ENCODE data around the gene FKTN.

FKTN gene

GRCh38 chr9:105663914-105664313 lies 106.0 kb downstream of the FKTN start:
- no peaks in the 10 kb centered on the region for H3K9me3 ChIP-seq (ENCODE audit: control insufficient read depth, insufficient read depth, low read length)
- H3K4me1 ChIP-seq (ENCODE audit: control insufficient read depth, insufficient read depth, low read length), result no peaks in the 10 kb centered on the region
- no peak overlapping the region for H3K4me3 ChIP-seq (ENCODE audit: low read depth, low read length)
- peaks cover 5% of the 10 kb centered on the region for H3K27me3 ChIP-seq (ENCODE audit: control insufficient read depth, insufficient read depth, low read length)
- no peaks in the 10 kb centered on the region for H3K36me3 ChIP-seq (ENCODE audit: control insufficient read depth, insufficient read depth, low read length)
- no peak overlapping the region for H3K9ac ChIP-seq (ENCODE audit: low read depth, low read length)

DNA sequence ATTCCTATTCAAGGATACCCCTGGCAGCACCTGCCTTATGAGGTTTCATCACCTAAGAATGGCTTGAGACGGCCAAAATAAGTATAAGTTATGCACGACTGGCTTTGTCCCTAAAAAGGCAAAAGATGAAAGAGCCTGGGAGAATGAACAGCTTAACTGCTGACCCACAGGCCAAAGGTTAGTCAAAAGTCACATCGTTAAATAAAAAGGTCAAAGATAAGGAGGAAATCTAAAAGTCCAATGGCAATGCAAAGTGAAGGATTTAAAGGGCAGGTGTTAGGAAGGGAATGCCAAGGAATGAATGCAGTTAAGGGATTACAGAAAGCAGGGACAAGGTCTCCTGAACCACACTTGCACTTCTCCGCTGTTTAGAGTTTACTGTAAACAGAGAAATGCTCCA lies 109.9 kb downstream of the FKTN start:
- Histone ChIP-seq H3K9ac (ENCODE audit: low read depth, low read length) (no peak overlapping the region), H3K4me3 (ENCODE audit: low read depth, low read length) (no peak overlapping the region), H3K27me3 (ENCODE audit: control insufficient read depth, insufficient read depth, low read length) (no peaks in the 10 kb centered on the region), H3K36me3 (ENCODE audit: control insufficient read depth, insufficient read depth, low read length) (no peaks in the 10 kb centered on the region), H3K9me3 (ENCODE audit: control insufficient read depth, insufficient read depth, low read length) (no peaks in the 10 kb centered on the region), H3K4me1 (ENCODE audit: control insufficient read depth, insufficient read depth, low read length) (no peaks in the 10 kb centered on the region)

- Histone ChIP-seq H3K36me3 (ENCODE audit: control insufficient read depth, insufficient read depth, low read length) (no peaks in the 10 kb centered on the region), H3K9me3 (ENCODE audit: control insufficient read depth, insufficient read depth, low read length) (no peaks in the 10 kb centered on the region), H3K27me3 (ENCODE audit: control insufficient read depth, insufficient read depth, low read length) (no peaks in the 10 kb centered on the region), H3K9ac (ENCODE audit: low read depth, low read length) (no peak overlapping the region), H3K4me3 (ENCODE audit: low read depth, low read length) (no peak overlapping the region), H3K4me1 (ENCODE audit: control insufficient read depth, insufficient read depth, low read length) (no peaks in the 10 kb centered on the region)
Measured at GRCh38 chr9:105670315-105670714, 112.4 kb downstream of the FKTN start.

GRCh38 chr9:105670775-105671174 lies 112.8 kb downstream of the FKTN start:
- no peaks in the 10 kb centered on the region for H3K27me3 ChIP-seq (ENCODE audit: control insufficient read depth, insufficient read depth, low read length)
- H3K4me1 ChIP-seq (ENCODE audit: control insufficient read depth, insufficient read depth, low read length), result no peaks in the 10 kb centered on the region
- H3K9ac ChIP-seq (ENCODE audit: low read depth, low read length), result no peak overlapping the region
- H3K9me3 ChIP-seq (ENCODE audit: control insufficient read depth, insufficient read depth, low read length), result no peaks in the 10 kb centered on the region
- H3K4me3 ChIP-seq (ENCODE audit: low read depth, low read length), result no peak overlapping the region
- H3K36me3 ChIP-seq (ENCODE audit: control insufficient read depth, insufficient read depth, low read length), result no peaks in the 10 kb centered on the region

DNA sequence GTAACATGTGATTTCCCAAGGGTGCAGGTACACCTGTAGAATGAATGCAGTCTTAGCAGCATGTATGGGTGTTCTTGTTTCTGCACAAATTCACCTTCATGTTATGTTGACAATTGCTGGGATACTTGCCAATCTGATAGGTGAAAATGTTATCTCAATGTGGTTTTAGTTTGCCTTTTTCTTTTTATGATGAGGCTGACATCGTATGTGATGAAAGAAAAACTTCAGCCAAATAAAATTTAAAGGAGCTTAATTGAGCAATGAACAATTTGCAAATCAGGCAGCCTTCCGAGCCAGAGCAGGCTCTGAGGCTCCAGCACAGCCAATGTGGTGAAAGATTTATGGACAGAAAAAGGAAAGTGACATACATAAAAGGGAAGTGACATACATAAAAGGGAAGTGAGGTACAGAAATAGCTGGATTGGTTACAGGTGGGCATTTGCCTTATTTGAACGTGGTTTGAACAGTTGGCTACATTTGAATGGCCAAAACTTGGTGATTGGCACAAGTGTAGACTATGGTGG lies 114.8 kb downstream of the FKTN start:
- H3K9me3 ChIP-seq (ENCODE audit: control insufficient read depth, insufficient read depth, low read length), result no peaks in the 10 kb centered on the region
- H3K36me3 ChIP-seq (ENCODE audit: control insufficient read depth, insufficient read depth, low read length), result no peaks in the 10 kb centered on the region
- H3K4me1 ChIP-seq (ENCODE audit: control insufficient read depth, insufficient read depth, low read length), result no peaks in the 10 kb centered on the region
- H3K4me3 ChIP-seq (ENCODE audit: low read depth, low read length), result no peak overlapping the region
- no peaks in the 10 kb centered on the region for H3K27me3 ChIP-seq (ENCODE audit: control insufficient read depth, insufficient read depth, low read length)
- no peak overlapping the region for H3K9ac ChIP-seq (ENCODE audit: low read depth, low read length)

DNA sequence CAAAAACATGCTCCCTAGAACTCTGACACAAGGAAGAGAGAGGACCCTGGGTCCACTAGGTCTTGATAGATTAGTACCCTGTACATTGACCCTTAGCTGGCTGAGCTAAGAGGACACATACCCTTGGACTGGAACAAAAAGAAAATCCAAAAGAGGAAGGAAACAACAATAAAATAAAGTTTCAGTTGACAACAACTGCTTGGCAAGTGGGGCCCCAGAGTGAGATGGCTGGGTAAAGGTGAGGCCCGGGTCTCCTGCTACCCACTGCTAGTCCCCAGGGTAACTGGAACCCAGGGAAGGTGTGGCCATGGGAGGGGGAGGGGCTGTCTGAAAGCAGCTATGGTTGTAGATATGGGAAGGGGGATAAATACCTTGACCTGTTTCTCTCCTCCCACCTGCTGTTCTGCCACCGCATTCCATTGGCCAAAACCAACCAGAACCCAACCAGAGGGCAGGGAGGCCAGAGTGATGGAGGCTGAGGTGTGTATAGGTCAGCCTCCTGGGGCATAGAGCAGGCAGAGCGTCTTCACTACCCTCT lies 116.0 kb downstream of the FKTN start:
- no peak overlapping the region for H3K4me3 ChIP-seq (ENCODE audit: low read depth, low read length)
- H3K27me3 ChIP-seq (ENCODE audit: control insufficient read depth, insufficient read depth, low read length), result no peaks in the 10 kb centered on the region
- no peak overlapping the region for H3K9ac ChIP-seq (ENCODE audit: low read depth, low read length)
- no peaks in the 10 kb centered on the region for H3K36me3 ChIP-seq (ENCODE audit: control insufficient read depth, insufficient read depth, low read length)
- peaks cover 3% of the 10 kb centered on the region for H3K4me1 ChIP-seq (ENCODE audit: control insufficient read depth, insufficient read depth, low read length)
- H3K9me3 ChIP-seq (ENCODE audit: control insufficient read depth, insufficient read depth, low read length), result no peaks in the 10 kb centered on the region

DNA sequence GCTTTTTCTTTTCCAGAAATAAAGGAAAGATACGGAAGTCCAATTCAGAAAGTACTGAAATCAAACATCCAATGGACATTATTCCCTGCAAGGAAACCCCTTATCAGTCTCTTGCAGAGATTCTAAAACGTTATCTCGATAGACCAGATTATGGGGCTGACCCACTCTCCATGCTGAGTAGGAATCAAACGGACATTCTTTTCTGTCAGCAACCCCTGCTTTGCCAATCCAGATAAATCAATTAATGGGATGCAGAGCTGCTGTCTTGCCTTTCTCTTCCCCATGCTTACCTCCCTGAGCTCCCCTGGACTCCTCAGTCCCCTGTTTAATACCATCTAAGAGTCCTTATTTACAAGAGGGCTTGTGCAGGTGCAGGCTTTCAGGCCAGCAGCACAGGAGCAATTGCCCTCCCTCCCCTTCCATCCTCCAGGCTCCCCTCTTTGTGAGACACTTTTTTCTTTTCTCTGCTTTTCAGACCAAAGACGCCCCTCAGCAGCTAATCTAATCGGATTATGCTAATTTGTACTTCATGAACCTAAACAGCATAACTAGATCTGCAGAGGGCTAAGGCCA lies 118.5 kb downstream of the FKTN start:
- Histone ChIP-seq H3K9ac (ENCODE audit: low read depth, low read length) (no peak overlapping the region), H3K9me3 (ENCODE audit: control insufficient read depth, insufficient read depth, low read length) (no peaks in the 10 kb centered on the region), H3K27me3 (ENCODE audit: control insufficient read depth, insufficient read depth, low read length) (no peaks in the 10 kb centered on the region), H3K36me3 (ENCODE audit: control insufficient read depth, insufficient read depth, low read length) (no peaks in the 10 kb centered on the region), H3K4me1 (ENCODE audit: control insufficient read depth, insufficient read depth, low read length) (peaks cover 3% of the 10 kb centered on the region), H3K4me3 (ENCODE audit: low read depth, low read length) (no peak overlapping the region)

DNA sequence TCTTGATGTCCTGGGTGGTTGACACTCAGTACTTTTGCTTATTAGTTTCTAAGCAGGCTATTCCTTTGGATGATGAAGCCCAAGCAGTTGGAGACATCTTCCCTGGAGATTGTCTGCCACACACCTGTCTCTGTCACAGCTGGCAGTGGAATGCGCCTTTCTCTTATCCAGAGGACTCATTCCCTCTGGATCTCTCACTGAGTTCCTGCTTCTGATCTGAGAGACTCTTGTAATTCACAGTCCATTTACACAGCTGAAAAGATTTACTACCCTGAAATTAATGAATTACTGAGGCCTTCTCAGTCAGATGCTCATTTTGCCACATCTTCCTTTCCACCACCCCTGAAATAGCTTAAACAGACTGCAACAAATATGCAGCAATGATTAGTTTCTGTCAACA lies 120.2 kb downstream of the FKTN start:
- H3K9me3 ChIP-seq (ENCODE audit: control insufficient read depth, insufficient read depth, low read length), result no peaks in the 10 kb centered on the region
- no peaks in the 10 kb centered on the region for H3K27me3 ChIP-seq (ENCODE audit: control insufficient read depth, insufficient read depth, low read length)
- H3K4me3 ChIP-seq (ENCODE audit: low read depth, low read length), result no peak overlapping the region
- no peak overlapping the region for H3K9ac ChIP-seq (ENCODE audit: low read depth, low read length)
- no peaks in the 10 kb centered on the region for H3K36me3 ChIP-seq (ENCODE audit: control insufficient read depth, insufficient read depth, low read length)
- H3K4me1 ChIP-seq (ENCODE audit: control insufficient read depth, insufficient read depth, low read length), result peaks cover 3% of the 10 kb centered on the region

DNA sequence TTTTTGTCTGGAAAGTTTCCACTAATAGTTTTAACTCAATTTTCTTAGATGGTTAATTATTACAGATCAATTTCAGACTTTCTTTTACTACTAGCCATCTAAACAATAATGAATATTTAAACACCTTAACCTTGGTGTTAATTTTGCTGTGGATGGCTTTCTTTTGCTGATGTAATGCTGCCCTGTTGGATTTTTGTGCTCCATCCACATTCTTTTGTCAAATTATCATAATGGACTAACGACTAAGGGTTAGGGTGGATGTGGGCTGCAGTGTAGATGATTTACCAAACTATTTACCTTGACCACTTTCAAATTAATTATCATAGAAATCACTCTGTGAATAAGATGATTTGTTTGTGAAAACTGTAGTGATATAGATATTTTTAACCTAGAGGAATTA lies 120.8 kb downstream of the FKTN start:
- Histone ChIP-seq H3K4me1 (ENCODE audit: control insufficient read depth, insufficient read depth, low read length) (peaks cover 3% of the 10 kb centered on the region), H3K36me3 (ENCODE audit: control insufficient read depth, insufficient read depth, low read length) (no peaks in the 10 kb centered on the region)

GRCh38 chr9:105679257-105680022 lies 121.5 kb downstream of the FKTN start:
- Histone ChIP-seq H3K4me1 (ENCODE audit: control insufficient read depth, insufficient read depth, low read length) (peaks cover 3% of the 10 kb centered on the region), H3K9ac (ENCODE audit: low read depth, low read length) (no peak overlapping the region), H3K27me3 (ENCODE audit: control insufficient read depth, insufficient read depth, low read length) (no peaks in the 10 kb centered on the region), H3K36me3 (ENCODE audit: control insufficient read depth, insufficient read depth, low read length) (no peaks in the 10 kb centered on the region), H3K4me3 (ENCODE audit: low read depth, low read length) (no peak overlapping the region), H3K9me3 (ENCODE audit: control insufficient read depth, insufficient read depth, low read length) (no peaks in the 10 kb centered on the region)

More for the DNA sequence above, 120.8 kb downstream of the FKTN start:
- Histone ChIP-seq H3K9ac (ENCODE audit: low read depth, low read length) (no peak overlapping the region), H3K9me3 (ENCODE audit: control insufficient read depth, insufficient read depth, low read length) (no peaks in the 10 kb centered on the region), H3K4me3 (ENCODE audit: low read depth, low read length) (no peak overlapping the region), H3K27me3 (ENCODE audit: control insufficient read depth, insufficient read depth, low read length) (no peaks in the 10 kb centered on the region)

GRCh38 chr9:105681313-105681712 lies 123.4 kb downstream of the FKTN start:
- peaks cover 3% of the 10 kb centered on the region for H3K4me1 ChIP-seq (ENCODE audit: control insufficient read depth, insufficient read depth, low read length)
- no peaks in the 10 kb centered on the region for H3K27me3 ChIP-seq (ENCODE audit: control insufficient read depth, insufficient read depth, low read length)
- no peaks in the 10 kb centered on the region for H3K9me3 ChIP-seq (ENCODE audit: control insufficient read depth, insufficient read depth, low read length)
- no peak overlapping the region for H3K9ac ChIP-seq (ENCODE audit: low read depth, low read length)
- no peaks in the 10 kb centered on the region for H3K36me3 ChIP-seq (ENCODE audit: control insufficient read depth, insufficient read depth, low read length)
- no peak overlapping the region for H3K4me3 ChIP-seq (ENCODE audit: low read depth, low read length)

DNA sequence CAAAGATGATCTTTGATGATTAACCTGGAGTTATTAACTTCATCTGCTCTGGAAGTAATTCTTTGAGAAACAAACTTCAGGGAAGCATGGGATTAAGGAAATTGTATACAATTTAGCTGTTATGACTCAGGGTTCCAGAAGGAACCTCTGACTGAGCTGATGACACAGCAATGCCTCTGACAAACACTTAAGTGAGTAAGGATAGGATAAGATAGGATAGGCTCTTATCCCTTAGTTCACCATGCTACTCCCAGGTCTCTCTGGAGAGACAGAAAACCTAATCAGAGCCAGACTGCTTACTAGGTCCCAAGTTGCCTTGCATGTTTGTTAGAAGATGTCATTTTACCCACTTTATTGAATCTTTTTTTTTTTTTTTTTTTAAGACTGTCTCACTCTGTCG lies 123.8 kb downstream of the FKTN start:
- H3K9me3 ChIP-seq (ENCODE audit: control insufficient read depth, insufficient read depth, low read length), result no peaks in the 10 kb centered on the region
- no peak overlapping the region for H3K9ac ChIP-seq (ENCODE audit: low read depth, low read length)
- H3K4me3 ChIP-seq (ENCODE audit: low read depth, low read length), result no peak overlapping the region
- H3K27me3 ChIP-seq (ENCODE audit: control insufficient read depth, insufficient read depth, low read length), result no peaks in the 10 kb centered on the region
- H3K4me1 ChIP-seq (ENCODE audit: control insufficient read depth, insufficient read depth, low read length), result peaks cover 3% of the 10 kb centered on the region
- no peaks in the 10 kb centered on the region for H3K36me3 ChIP-seq (ENCODE audit: control insufficient read depth, insufficient read depth, low read length)
